Measurements from ENCODE around the gene MRC2.

DNA sequence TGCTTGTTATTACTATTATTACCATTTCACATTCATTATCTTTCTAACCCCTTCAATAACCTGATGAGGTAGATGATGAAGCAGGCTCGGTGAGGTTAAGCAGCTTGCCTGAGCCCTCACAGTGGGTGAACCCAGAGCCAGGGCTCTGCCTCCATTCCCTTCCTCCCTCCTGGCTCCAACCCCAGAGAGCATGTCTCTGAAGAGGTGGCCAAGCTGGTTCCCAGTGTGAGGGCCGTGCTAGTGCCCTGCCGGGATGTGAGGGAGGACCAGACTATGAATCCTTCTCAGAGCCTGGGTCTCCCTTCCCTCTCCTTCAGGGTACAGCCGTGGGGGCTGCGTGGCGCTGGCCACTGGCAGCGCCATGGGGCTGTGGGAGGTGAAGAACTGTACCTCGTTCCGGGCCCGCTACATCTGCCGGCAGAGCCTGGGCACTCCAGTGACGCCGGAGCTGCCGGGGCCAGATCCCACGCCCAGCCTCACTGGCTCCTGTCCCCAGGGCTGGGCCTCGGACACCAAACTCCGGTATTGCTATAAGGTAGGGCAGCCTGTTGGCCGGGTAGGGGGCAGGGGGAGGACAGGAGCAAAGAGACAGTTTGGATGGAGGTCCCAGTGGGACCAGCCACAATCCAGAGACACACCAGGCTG lies 49.6 kb downstream of the MRC2 start:
- TF ChIP-seq, protein P1, sequence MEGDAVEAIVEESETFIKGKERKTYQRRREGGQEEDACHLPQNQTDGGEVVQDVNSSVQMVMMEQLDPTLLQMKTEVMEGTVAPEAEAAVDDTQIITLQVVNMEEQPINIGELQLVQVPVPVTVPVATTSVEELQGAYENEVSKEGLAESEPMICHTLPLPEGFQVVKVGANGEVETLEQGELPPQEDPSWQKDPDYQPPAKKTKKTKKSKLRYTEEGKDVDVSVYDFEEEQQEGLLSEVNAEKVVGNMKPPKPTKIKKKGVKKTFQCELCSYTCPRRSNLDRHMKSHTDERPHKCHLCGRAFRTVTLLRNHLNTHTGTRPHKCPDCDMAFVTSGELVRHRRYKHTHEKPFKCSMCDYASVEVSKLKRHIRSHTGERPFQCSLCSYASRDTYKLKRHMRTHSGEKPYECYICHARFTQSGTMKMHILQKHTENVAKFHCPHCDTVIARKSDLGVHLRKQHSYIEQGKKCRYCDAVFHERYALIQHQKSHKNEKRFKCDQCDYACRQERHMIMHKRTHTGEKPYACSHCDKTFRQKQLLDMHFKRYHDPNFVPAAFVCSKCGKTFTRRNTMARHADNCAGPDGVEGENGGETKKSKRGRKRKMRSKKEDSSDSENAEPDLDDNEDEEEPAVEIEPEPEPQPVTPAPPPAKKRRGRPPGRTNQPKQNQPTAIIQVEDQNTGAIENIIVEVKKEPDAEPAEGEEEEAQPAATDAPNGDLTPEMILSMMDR (IDR thresholded peaks at IDR 0.05; ENCODE audit: poor library complexity): no peak
- no peak for TF ChIP-seq EZH2 (IDR thresholded peaks at IDR 0.05; ENCODE audit: borderline replicate concordance)

Measured in hepatocyte (in vitro differentiated cells).